NCI-H128 (cell line): ENCODE measurements around the gene BMP6.
A peak's percentile ranks its signal among the peaks of the same experiment; 100 is the strongest.

ENCODE experiments used
- DNase-seq: peaks from one replicate; lab custom pipeline; 2025; ENCODE audit not compliant: unreplicated experiment; lab: John Stamatoyannopoulos, UW

Gene BMP6

DNA sequence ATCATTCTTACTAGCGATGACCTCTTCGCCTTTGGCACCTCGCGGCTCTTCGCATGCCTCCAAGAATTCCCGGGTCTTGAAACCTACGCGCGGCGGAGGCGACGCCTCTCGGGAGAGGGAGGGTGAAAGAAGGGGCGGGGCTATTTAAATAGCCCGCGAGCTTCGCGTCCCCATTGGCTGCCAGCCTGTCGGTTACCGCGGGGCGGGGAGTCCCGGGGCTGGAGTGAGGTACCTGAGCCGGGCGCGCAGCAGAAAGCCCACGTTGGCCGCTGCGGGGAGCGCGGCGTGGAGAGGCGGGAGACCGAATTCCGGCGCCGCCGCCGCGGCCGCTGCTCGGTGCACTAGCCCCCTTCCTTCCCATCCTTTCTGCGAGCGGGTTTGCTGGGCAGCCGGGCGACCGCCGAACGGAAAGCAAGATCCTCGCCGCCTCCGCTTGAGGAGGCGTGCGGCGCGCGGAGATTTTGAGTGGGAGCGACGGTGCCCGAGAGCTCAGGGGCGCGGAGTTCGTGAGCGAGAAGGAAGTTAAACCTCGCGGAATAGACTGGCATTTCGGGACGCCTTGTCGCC is at the start of gene BMP6:
TSS of gene BMP6 (plus strand) at position 251 of the 567 bp plus-strand sequence. CDS start 857 bp downstream, outside the sequence.
- DNase-seq, result peak; percentile 83

- no peak for DNase-seq
These were observed 48.7 kb upstream of the BMP6 start for GRCh38 chr6:7677229-7677628.

- DNase-seq, result no peak
These were observed 45.4 kb upstream of the BMP6 start for GRCh38 chr6:7680393-7681075.

GRCh38 chr6:7681449-7681848 is 44.5 kb upstream of the BMP6 start:
- DNase-seq, result no peak

GRCh38 chr6:7684076-7684475 is 41.8 kb upstream of the BMP6 start:
- no peak for DNase-seq

- no peak for DNase-seq
These were observed 41.1 kb upstream of the BMP6 start for GRCh38 chr6:7684843-7685242.

- no peak for DNase-seq
These were observed 40.6 kb upstream of the BMP6 start for GRCh38 chr6:7685276-7685675.

- no peak for DNase-seq
These were observed 38.5 kb upstream of the BMP6 start for GRCh38 chr6:7687145-7688111.

DNA sequence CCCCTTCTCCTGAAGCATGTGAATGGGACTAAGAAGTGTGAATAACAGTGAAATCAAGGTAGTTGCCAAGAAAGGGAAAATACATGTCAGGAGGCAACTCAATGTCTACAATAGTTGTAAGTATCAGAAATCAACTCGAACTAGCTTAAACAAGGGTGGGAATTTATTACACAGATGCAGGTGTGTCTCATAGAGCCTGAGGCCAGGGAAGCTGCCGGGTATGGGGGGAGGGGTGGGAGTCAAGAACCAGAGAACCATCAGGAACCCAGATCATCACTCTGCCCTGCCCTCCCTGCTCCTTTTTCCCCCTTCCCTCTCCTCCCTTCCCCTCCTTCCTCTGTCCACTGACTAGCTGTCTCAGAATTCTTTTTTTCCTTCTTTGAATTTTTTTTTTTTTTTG is 34.9 kb upstream of the BMP6 start:
- DNase-seq, result no peak

DNA sequence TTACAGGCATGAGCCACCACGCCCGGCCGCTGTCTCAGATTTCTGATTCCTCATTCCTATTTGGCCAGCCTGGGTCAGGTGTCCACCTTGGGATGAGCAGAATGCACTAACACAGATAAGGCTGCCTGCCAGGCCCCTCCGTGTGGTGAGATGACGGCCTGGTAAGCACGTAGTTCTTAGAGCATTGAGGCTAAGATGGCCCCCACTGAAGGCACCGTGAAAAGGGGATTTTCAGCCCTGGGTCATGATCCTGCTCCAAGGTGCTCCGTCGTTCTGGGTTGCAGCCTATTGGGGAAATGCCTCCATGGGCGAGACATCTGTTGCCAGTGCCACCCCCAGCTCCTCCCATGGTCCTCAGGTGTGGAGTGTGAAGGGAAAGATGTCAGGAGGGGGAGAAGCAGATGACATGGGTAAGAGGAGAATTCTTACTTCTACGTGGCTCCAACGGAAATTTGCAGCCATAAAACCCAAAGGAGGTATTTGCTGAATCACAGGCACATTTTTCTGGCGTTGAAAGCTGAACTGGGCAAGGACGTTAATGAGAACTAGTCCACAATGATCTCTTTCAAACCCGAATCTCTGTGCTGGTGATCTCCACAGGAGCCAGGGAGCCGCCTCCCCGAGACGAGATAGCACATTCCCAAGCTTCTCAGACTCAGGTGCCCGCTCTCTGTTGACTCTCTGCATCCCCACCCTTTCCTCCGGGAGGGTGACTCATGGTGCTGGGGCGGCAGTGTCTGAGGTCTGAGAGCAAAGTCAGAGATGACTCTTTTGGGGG is 34.0 kb upstream of the BMP6 start:
- no peak for DNase-seq

- no peak for DNase-seq
These were observed 33.5 kb upstream of the BMP6 start for GRCh38 chr6:7692453-7692784.

- no peak for DNase-seq
These were observed 32.1 kb upstream of the BMP6 start for GRCh38 chr6:7693827-7694226.

DNA sequence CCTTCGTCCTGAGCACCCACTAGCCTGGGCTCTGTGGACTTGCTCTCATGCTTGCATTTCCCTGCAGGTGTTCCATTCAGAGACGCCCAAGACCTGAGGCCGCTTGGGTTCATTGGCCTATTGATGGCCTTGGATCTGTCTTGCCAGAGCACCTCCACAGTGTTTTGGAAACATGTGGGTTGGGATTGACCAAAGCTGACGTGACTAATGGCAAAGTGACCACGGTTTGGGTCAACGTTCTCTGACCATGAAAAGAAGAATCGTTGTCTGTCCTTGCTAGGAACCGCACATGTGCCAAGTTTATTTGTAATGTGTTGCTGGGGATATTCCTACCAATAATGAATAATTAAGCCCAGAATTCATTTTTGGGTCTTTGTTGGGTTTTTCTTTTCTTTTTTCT is 29.8 kb upstream of the BMP6 start:
- no peak for DNase-seq

DNA sequence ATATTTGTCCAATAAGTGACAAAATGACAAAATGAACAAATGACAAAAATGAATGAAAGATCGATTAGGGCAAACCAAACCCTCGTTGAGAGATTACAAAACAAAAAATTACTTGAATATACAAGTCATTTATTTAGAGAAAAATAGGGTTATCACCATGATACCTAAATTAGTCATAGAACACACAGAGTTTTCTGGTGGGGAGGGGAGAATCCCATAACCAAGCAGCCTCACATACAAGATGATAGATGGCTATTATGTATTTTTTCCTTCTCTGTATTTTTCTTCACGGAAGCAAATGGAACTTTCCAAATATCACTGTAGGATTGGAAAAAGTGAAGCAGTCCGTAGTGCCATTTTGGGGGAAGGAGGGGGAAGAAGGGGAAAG is 28.5 kb upstream of the BMP6 start:
- no peak for DNase-seq

- no peak for DNase-seq
These were observed 27.9 kb upstream of the BMP6 start for GRCh38 chr6:7697820-7698623.

- no peak for DNase-seq
These were observed 24.6 kb upstream of the BMP6 start for GRCh38 chr6:7701212-7701834.

DNA sequence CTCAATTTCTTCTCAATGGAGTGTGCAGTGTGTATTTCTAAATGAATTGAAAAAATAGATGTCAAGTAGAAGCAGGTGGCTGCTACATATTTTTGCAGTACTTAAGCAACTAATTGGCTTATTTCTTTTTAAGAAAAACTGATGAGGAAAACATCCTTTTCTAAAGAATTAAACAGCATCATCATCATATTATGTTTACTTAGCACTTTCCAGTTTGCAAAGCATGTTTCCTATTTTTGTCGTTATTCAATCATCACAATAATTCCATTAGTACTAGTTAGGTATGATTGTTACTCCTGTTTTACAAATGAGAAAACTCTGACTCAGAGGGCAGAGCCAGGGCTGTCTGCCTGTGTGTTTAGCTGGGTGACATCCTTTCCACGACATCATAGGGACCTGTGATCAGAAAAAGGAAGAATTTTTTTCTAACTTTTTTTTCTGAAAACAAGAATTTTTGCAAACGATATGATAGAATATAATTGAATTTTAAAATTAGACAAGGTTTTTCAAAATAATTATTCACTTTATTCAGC is 22.7 kb upstream of the BMP6 start:
- no peak for DNase-seq

GRCh38 chr6:7705483-7705882 is 20.4 kb upstream of the BMP6 start:
- DNase-seq, result no peak

DNA sequence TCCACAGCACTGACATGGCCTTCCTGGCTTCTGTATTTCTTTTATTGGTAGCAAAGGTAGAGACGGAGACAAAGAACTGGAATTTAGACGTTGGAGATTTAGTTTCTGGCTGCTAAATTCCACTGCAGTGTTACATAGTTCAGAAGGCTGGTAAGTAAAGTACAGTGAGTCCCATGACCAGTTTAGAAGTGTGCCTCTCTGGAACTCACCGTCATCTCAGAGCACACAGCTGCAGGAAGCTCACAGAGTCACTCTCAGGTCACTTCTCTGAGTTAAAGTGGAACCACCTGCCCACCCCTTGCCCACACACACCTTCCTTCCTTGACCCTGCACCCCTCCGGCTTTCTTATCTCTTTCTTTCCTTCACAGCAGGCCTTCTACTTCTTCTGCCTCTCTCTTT is 19.6 kb upstream of the BMP6 start:
- no peak for DNase-seq

DNA sequence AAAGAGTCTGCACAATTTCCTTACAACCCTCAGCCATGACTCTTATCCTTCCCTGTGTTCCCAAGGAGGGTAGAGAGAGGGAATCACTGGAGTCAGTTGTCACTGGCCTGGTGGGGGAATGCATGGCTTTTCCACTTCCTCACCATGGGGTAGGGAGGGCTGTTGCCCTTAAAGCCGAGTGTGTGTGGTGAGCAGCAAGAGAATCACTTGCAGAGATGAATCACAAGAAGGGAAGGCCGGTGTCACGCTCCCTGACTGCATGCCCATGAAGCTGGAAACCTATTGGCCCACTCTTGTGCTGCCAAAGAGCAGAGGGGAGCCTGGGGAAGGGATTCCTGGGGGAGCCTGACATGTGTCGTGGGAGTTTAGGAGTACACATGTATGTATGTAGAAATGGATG is 18.1 kb upstream of the BMP6 start:
- DNase-seq, result no peak
